ENCODE results near the gene IKBIP.

IKBIP gene

DNA sequence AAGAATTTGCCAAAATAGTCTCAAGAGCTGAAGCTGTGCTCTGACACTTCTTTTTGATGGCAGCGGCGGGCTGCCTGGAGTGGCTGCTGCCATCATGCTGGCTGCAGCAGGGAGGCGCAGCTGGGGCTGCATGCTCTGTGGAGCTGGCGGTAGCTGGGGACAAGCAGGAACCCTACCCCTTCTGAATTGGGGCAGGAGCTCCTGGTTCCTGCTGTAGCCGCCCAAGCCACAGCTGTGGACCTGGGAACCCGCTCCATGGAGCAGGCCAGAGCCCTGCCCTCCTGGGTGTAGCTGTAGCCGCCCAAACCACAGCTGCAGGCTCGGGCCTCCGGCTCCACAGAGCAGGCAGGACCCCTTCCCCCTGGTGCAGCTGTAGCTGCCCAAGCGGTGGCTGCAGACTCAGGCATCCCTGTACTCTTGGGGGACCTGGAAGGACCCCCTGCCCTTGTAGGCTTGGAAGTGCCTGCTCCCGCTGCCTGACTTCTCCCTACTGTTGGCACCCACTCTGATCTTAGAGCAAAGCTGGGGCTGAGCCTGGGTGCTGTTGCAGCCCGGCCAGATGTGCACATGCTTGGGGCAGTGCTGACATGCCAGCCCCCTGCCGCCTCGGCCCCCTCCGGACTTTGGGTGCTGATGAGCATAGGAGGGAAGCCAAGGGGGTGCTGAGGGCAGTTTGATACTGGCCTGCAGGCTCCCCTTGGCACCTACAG, 33.8 kb upstream of the IKBIP start:
- no peak for DNase-seq (ENCODE audit: low read depth)
- no peak overlapping the region for H3K4me3 ChIP-seq (ENCODE audit: low read depth, low read length)
- TF ChIP-seq, protein P1, sequence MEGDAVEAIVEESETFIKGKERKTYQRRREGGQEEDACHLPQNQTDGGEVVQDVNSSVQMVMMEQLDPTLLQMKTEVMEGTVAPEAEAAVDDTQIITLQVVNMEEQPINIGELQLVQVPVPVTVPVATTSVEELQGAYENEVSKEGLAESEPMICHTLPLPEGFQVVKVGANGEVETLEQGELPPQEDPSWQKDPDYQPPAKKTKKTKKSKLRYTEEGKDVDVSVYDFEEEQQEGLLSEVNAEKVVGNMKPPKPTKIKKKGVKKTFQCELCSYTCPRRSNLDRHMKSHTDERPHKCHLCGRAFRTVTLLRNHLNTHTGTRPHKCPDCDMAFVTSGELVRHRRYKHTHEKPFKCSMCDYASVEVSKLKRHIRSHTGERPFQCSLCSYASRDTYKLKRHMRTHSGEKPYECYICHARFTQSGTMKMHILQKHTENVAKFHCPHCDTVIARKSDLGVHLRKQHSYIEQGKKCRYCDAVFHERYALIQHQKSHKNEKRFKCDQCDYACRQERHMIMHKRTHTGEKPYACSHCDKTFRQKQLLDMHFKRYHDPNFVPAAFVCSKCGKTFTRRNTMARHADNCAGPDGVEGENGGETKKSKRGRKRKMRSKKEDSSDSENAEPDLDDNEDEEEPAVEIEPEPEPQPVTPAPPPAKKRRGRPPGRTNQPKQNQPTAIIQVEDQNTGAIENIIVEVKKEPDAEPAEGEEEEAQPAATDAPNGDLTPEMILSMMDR (conservative IDR thresholded peaks at IDR 0.05; ENCODE audit: low read depth, low read length): no peak

DNA sequence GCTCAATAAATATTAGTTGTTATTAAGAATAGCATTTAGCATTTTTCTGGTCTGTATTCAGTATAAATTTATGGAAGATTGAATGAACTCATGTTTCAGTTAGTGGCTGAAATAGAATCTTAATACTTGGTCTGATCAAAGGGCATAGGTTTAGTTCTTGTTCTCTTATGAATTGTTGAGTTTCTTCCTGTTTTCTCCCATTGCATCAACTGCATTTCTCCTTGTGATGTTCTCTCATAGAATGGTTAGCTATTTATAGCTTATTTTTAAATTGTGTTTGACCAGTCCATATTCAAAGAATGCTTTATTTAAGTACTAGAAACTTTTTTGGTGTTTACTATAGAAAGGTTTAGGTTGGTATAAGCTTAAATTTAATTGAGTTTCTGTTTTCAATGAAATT, 30.3 kb upstream of the IKBIP start:
- no peak overlapping the region for H3K4me3 ChIP-seq (ENCODE audit: low read depth, low read length)
- no peak for DNase-seq (ENCODE audit: low read depth)
- TF ChIP-seq, protein P1 (conservative IDR thresholded peaks at IDR 0.05; ENCODE audit: low read depth, low read length): no peak

DNA sequence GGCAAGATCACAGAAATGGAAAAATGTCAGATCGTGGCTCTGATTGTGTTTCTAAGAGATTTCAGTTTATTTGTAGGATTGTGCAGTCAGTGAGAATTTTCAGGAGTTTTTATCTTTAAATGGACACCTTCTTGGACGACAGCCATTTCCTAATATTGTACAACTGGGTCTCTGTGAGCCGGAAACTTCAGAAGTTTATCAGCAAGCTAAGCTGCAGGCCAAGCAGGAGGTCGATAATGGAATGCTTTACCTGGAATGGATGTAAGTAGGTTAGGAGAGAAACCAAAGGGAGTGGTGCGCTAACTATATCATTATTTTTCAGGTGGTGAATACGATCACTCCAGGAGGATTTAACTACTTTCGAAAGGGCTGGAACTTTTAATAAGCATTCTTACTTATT, 26.9 kb upstream of the IKBIP start:
- no peak overlapping the region for H3K4me3 ChIP-seq (ENCODE audit: low read depth, low read length)
- peak; percentile 20 for DNase-seq (ENCODE audit: low read depth)
- TF ChIP-seq, protein P1 (conservative IDR thresholded peaks at IDR 0.05; ENCODE audit: low read depth, low read length): no peak

DNA sequence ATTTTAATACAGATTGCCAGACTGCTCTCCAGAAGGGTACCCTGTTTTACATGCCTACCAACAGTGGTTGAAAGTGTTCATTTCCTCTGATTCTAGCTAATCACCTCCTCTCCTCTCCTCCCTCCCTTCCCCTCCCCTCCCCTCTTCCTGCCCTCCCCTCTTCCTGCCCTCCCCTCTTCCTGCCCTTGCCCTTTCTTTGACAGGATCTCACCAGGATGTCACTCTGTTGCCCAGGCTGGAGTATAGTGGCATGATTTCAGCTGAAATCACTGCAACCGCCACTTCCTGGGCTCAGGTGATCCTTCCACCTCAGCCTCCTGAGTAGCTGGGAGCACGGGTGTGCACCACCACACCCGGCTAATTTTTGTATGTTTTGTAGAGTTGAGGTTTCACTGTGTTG, 25.2 kb upstream of the IKBIP start:
- TF ChIP-seq, protein P1 (conservative IDR thresholded peaks at IDR 0.05; ENCODE audit: low read depth, low read length): no peak
- DNase-seq (ENCODE audit: low read depth): no peak
- H3K4me3 ChIP-seq (ENCODE audit: low read depth, low read length): no peak overlapping the region

DNA sequence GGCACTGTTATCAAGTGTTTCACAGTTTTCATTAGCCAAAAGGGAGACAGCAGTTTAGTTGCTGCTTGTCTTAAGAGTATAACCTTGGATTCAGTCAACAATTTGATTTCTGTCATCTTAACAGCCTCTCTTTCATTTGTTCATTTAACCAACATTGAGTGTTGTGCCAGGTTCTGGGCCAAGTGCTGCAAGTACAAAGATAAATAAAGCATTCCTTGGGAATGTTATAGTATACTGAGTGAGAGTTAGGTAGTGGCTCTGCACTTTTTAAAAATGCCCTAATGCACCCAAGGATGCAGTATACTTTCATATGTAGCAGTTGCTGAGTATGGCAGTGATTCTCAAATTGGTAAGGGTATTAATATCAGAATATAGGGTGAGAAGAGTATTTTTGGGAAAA, 15.9 kb upstream of the IKBIP start:
- TF ChIP-seq, protein P1 (conservative IDR thresholded peaks at IDR 0.05; ENCODE audit: low read depth, low read length): no peak
- no peak overlapping the region for H3K4me3 ChIP-seq (ENCODE audit: low read depth, low read length)
- no peak for DNase-seq (ENCODE audit: low read depth)

DNA sequence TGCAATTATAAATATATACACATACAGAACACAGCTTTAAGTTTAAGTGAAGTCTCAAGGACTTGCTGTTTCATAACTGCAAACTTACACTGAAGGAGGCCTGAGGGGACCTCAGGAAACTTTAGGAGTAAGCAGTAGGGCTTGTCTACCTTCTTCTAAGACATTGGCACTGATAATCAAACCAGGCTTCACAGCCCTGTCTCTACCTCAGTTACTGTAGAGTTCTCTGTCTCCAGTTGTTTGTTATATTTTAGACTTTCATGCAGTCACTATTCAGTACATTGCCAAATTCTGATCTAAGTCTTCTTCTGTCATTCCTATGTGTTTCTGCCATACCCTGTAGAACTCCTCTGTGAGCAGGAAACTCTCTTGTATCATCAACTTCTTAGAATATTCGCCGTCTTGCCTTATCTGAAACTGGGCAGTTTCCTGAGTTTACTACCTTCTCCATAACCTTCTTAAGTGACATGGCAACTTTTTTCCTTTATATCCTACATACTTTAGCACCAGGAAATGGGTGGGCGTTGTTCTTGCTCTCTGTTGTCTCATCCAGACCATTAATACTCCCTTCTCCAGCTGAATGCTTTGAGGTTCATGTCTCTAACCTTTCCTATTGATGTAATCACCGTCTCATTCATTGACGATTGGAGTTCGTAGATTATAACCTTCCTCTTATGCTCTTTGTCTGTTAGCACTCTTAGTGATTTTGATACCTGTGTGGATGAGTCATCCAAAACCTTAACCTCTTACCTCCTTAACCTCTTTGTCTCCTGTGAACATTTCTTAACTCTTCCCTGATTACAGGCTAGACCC, 11.9 kb upstream of the IKBIP start:
- H3K4me3 ChIP-seq (ENCODE audit: low read depth, low read length): no peak overlapping the region
- TF ChIP-seq, protein P1 (conservative IDR thresholded peaks at IDR 0.05; ENCODE audit: low read depth, low read length): no peak
- no peak for DNase-seq (ENCODE audit: low read depth)

All from choroid plexus epithelial cell (primary cell).